HG03469 (cell line): ENCODE data around the gene LRATD1.
"Not testable (repeated sequence)": the region's sequence is repeated elsewhere in the genome, so short reads cannot be mapped to it uniquely, and the experiment has no call there.

ENCODE experiments used
- ATAC-seq: cut with Tn5 transposase; IDR thresholded peaks from one replicate; pipeline ENCODE4 v1.9.1; 2021; ENCODE audit warnings: mild to moderate bottlenecking, moderate library complexity, moderate number of reproducible peaks; ENCODE audit not compliant: unreplicated experiment

LRATD1 gene

GRCh38 chr2:14632133-14632936, at the start of gene LRATD1:
Gene LRATD1, plus strand, starts transcription at chr2:14632717. Its CDS starts 1,263 bp downstream, at chr2:14633980.
- no peak for ATAC-seq

GRCh38 chr2:14583059-14583458, 49.5 kb upstream of the LRATD1 start:
- ATAC-seq, result no peak

GRCh38 chr2:14583802-14584201, 48.7 kb upstream of the LRATD1 start:
- ATAC-seq, result no peak

GRCh38 chr2:14587119-14587518, 45.4 kb upstream of the LRATD1 start:
- no peak for ATAC-seq

GRCh38 chr2:14601156-14601770, 31.3 kb upstream of the LRATD1 start:
- ATAC-seq, result no peak

GRCh38 chr2:14602309-14602708, 30.2 kb upstream of the LRATD1 start:
- no peak for ATAC-seq

- ATAC-seq, result no peak
Measured at GRCh38 chr2:14603676-14604075, 28.8 kb upstream of the LRATD1 start.

- no peak for ATAC-seq
Measured at GRCh38 chr2:14608245-14608644, 24.3 kb upstream of the LRATD1 start.

- ATAC-seq, result no peak
Measured at GRCh38 chr2:14614017-14614416, 18.5 kb upstream of the LRATD1 start.

GRCh38 chr2:14615121-14615520, 17.4 kb upstream of the LRATD1 start:
- no peak for ATAC-seq

GRCh38 chr2:14615760-14616159, 16.8 kb upstream of the LRATD1 start:
- no peak for ATAC-seq

- ATAC-seq, result no peak
Measured at GRCh38 chr2:14616342-14616741, 16.2 kb upstream of the LRATD1 start.

GRCh38 chr2:14616950-14617349, 15.6 kb upstream of the LRATD1 start:
- ATAC-seq, result no peak

GRCh38 chr2:14619441-14619840, 13.1 kb upstream of the LRATD1 start:
- ATAC-seq, result no peak

GRCh38 chr2:14621114-14621513, 11.4 kb upstream of the LRATD1 start:
- ATAC-seq, result no peak

- no peak for ATAC-seq
Measured at GRCh38 chr2:14621906-14622549, 10.5 kb upstream of the LRATD1 start.

- not testable (repeated sequence) for ATAC-seq
Measured at GRCh38 chr2:14622550-14622939, 10.0 kb upstream of the LRATD1 start.

GRCh38 chr2:14623237-14623636, 9.3 kb upstream of the LRATD1 start:
- ATAC-seq, result no peak

GRCh38 chr2:14626873-14627272, 5.6 kb upstream of the LRATD1 start:
- ATAC-seq, result no peak

GRCh38 chr2:14628901-14629300, 3.6 kb upstream of the LRATD1 start:
- ATAC-seq, result no peak

- no peak for ATAC-seq
Measured at GRCh38 chr2:14631406-14632040, 994 bp upstream of the LRATD1 start.
